ENCODE data around the gene HSPA4L.

The HSPA4L gene

GRCh38 chr4:127782275-127783025 lies at the start of gene HSPA4L:
TSS of gene HSPA4L (plus strand) at chr4:127782322. CDS start at chr4:127782551, 229 bp downstream.
- TF ChIP-seq JUND (IDR thresholded peaks at IDR 0.05; ENCODE audit: low read depth) = no peak
- DNase-seq (ENCODE audit: low read depth in 1 of 2, low spot score in 1 of 2) = peak; percentile 37 to 76
- in situ Hi-C loops (cut with HindIII; ENCODE audit: low pct_unique_long_range_greater_than_20kb, low sequenced_read_pairs) = no loop called here

DNA sequence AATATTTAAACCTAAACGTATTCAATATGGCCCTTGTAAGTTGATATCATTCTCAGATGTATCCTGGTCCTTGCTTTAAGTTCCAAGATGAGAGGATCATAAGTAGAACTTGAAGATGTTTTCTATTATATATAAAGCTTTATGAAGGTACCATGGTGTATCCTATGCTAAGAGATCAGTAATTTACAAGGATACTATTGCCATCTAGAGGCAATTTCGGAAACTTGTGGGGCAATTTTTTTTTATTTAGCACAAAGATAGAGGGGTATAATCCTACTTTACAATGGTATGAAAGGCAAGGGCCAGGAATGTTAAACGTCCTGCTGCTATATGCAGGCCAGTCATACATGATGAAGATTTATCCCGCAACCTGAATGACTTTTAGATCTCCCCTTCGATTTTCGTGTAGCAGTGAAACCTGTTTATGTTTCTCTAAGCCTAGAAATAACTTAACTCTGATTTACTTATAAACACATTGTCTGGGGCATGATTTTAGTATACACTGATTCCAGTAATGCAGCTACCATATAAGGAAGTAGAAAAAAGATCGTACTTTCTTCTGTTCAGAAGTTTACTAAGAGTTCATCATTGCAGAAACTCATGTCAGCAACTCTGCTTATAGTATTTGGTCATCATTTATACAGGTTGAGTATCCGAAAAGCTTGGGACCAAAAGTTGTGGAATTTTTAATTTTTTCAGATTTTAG lies 49.3 kb upstream of the HSPA4L start:
- in situ Hi-C loops (cut with HindIII; ENCODE audit: low pct_unique_long_range_greater_than_20kb, low sequenced_read_pairs) = no loop called here
- DNase-seq (ENCODE audit: low read depth in 1 of 2, low spot score in 1 of 2) = peak; percentile 54 to 59

GRCh38 chr4:127734976-127735375 lies 47.1 kb upstream of the HSPA4L start:
- in situ Hi-C loops (cut with HindIII; ENCODE audit: low pct_unique_long_range_greater_than_20kb, low sequenced_read_pairs) = no loop called here
- no peak for DNase-seq (ENCODE audit: low read depth in 1 of 2, low spot score in 1 of 2)
- no peak for TF ChIP-seq JUND (IDR thresholded peaks at IDR 0.05; ENCODE audit: low read depth)

More for the DNA sequence above, 49.3 kb upstream of the HSPA4L start:
- TF ChIP-seq JUND (IDR thresholded peaks at IDR 0.05; ENCODE audit: low read depth) = no peak

- DNase-seq (ENCODE audit: low read depth in 1 of 2, low spot score in 1 of 2) = no peak
- TF ChIP-seq JUND (IDR thresholded peaks at IDR 0.05; ENCODE audit: low read depth) = no peak
- in situ Hi-C loops (cut with HindIII; ENCODE audit: low pct_unique_long_range_greater_than_20kb, low sequenced_read_pairs) = no loop called here
Observed at GRCh38 chr4:127737295-127737694, 44.8 kb upstream of the HSPA4L start.

GRCh38 chr4:127741247-127741646 lies 40.9 kb upstream of the HSPA4L start:
- in situ Hi-C loops (cut with HindIII; ENCODE audit: low pct_unique_long_range_greater_than_20kb, low sequenced_read_pairs) = no loop called here
- no peak for DNase-seq (ENCODE audit: low read depth in 1 of 2, low spot score in 1 of 2)
- no peak for TF ChIP-seq JUND (IDR thresholded peaks at IDR 0.05; ENCODE audit: low read depth)

- DNase-seq (ENCODE audit: low read depth in 1 of 2, low spot score in 1 of 2) = no peak
- in situ Hi-C loops (cut with HindIII; ENCODE audit: low pct_unique_long_range_greater_than_20kb, low sequenced_read_pairs) = no loop called here
- TF ChIP-seq JUND (IDR thresholded peaks at IDR 0.05; ENCODE audit: low read depth) = no peak
Observed at GRCh38 chr4:127747883-127748282, 34.2 kb upstream of the HSPA4L start.

GRCh38 chr4:127748957-127749356 lies 33.2 kb upstream of the HSPA4L start:
- TF ChIP-seq JUND (IDR thresholded peaks at IDR 0.05; ENCODE audit: low read depth) = no peak
- DNase-seq (ENCODE audit: low read depth in 1 of 2, low spot score in 1 of 2) = no peak
- in situ Hi-C loops (cut with HindIII; ENCODE audit: low pct_unique_long_range_greater_than_20kb, low sequenced_read_pairs) = no loop called here

DNA sequence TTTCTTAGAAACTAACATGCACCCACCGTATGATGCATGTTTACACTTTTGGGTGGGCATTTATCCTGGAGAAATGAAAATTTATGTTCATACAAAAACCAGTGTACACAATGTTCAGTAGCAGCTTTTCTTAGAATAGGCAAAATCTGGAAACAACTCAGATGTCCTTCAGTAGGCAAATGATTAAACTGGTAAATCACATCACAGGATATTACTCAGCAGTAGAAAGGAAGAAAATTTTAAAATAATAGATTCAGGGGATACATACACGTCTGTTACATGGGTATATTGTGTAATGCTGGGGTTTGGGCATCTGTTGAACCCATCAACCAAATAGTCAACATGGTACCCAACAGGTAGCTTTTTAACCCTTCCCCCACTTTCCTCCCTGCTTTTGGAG lies 25.2 kb upstream of the HSPA4L start:
- TF ChIP-seq JUND (IDR thresholded peaks at IDR 0.05; ENCODE audit: low read depth) = no peak
- in situ Hi-C loops (cut with HindIII; ENCODE audit: low pct_unique_long_range_greater_than_20kb, low sequenced_read_pairs) = no loop called here
- no peak for DNase-seq (ENCODE audit: low read depth in 1 of 2, low spot score in 1 of 2)

DNA sequence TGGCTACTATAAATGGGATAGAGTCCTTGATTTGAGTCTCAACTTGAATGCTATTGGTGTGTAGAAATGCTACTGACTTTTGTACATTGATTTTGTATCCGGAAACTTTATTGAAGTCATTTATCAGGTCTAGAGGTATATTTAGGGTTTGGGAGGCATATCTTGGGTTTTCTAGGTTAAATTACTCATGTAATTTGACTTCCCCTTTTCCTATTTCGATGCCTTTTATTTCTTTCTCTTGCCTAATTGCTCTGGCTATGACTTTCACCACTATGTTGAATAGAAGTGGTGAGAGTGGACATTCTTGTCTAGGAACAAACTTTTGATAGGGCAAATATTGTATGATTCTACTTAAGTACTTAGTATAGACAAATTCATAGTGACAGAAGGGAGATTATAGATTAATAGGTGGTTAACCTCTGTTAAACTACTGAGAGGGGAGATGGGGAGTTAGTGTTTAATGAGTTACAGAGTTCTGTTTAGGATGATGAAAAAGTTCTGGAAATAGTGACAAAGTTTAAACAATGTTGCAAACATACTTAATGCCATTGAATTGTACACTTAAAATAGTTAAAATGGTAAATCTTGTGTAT lies 22.8 kb upstream of the HSPA4L start:
- in situ Hi-C loops (cut with HindIII; ENCODE audit: low pct_unique_long_range_greater_than_20kb, low sequenced_read_pairs) = no loop called here
- no peak for TF ChIP-seq JUND (IDR thresholded peaks at IDR 0.05; ENCODE audit: low read depth)

GRCh38 chr4:127759893-127760292 lies 22.2 kb upstream of the HSPA4L start:
- TF ChIP-seq JUND (IDR thresholded peaks at IDR 0.05; ENCODE audit: low read depth) = no peak
- in situ Hi-C loops (cut with HindIII; ENCODE audit: low pct_unique_long_range_greater_than_20kb, low sequenced_read_pairs) = no loop called here
- peak in 1 of 2 experiments; percentile 23 for DNase-seq (ENCODE audit: low read depth in 1 of 2, low spot score in 1 of 2)

More for the DNA sequence above, 22.8 kb upstream of the HSPA4L start:
- no peak for DNase-seq (ENCODE audit: low read depth in 1 of 2, low spot score in 1 of 2)

GRCh38 chr4:127771535-127772275 lies 10.4 kb upstream of the HSPA4L start:
- DNase-seq (ENCODE audit: low read depth in 1 of 2, low spot score in 1 of 2) = no peak
- in situ Hi-C loops (cut with HindIII; ENCODE audit: low pct_unique_long_range_greater_than_20kb, low sequenced_read_pairs) = no loop called here
- TF ChIP-seq JUND (IDR thresholded peaks at IDR 0.05; ENCODE audit: low read depth) = no peak
